Progenitor cell of endocrine pancreas (in vitro differentiated cells): Measurements from ENCODE around the gene AMACR. TPM values are rescaled to one million over a fixed set of nuclear protein-coding genes. Genes with fewer than 3 reads are reported as not detected.
A peak's percentile ranks its signal among the peaks of the same experiment; 100 is the strongest.

ENCODE experiments used
- DNase-seq: peaks from one replicate; pipeline ENCODE4 v3.0.0; 2021; ENCODE audit warnings: low spot score; ENCODE audit not compliant: unreplicated experiment
- H3K27ac Mint-ChIP-seq: 2 replicates; pipeline ENCODE4 v1.8.0; 2021; ENCODE audit warnings: mild to moderate bottlenecking, moderate library complexity, mixed read lengths
- H3K27me3 Mint-ChIP-seq: 2 replicates; pipeline ENCODE4 v1.8.0; 2021; ENCODE audit warnings: mixed read lengths
- H3K36me3 Mint-ChIP-seq: 2 replicates; pipeline ENCODE4 v1.8.0; 2022; ENCODE audit warnings: mixed read lengths; ENCODE audit not compliant: insufficient read depth
- H3K4me1 Mint-ChIP-seq: 2 replicates; pipeline ENCODE4 v1.8.0; 2021; ENCODE audit warnings: low read depth, mixed read lengths
- H3K4me3 Mint-ChIP-seq: 2 replicates; pipeline ENCODE4 v1.8.0; 2021; ENCODE audit warnings: low read depth, mild to moderate bottlenecking, moderate library complexity, mixed read lengths
- H3K9me3 Mint-ChIP-seq: 2 replicates; pipeline ENCODE4 v1.8.0; 2021; ENCODE audit warnings: low read depth, mixed read lengths
- total RNA-seq: library from RNA; stranded (reverse); gene quantifications from 2 replicates; pipeline ENCODE4 v1.2.1, GENCODE V29; 2021
- TF ChIP-seq, protein P1 (sequence below): fragments of 200-600 bp; sonication (generic); IDR thresholded peaks from one replicate; pipeline ENCODE4 v1.5.0; 2021; ENCODE audit warnings: antibody characterized with exemption, mild to moderate bottlenecking; ENCODE audit not compliant: unreplicated experiment

The AMACR gene
- total RNA-seq, 1 donor from 2014 or later, result 22.0 TPM

DNA sequence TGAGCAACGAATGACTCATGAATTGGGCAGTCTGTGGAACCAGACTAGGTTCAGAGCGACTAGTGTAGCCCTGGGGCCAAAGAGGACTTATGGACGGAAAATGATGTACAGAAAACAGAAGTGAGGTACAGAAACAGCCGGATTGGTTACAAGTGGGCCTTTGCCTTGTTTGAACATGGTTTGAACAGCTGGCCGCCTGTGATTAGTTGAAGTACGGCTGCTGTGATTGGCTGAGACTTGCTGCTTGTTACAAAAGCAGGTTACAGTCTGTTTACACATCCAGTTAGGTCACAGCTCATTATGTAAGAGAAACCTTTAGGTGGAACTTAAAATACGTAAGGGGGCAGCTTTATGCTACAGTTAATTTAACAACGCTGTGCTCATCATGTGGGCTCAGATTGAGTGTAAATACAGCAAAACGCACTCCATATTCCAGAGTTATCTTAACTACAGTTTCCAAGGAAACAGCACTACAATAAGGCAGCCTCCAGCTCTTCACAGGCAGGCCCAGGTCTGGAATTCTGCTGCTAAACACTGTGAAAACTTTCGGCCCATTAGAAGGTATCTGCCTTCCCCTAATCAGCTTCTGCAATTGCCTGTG is 6.5 kb downstream of the AMACR start:
- H3K9me3 Mint-ChIP-seq, result no peaks in the 10 kb centered on the region
- peak overlapping the region; percentile 96 for H3K27ac Mint-ChIP-seq
- TF ChIP-seq, protein P1, sequence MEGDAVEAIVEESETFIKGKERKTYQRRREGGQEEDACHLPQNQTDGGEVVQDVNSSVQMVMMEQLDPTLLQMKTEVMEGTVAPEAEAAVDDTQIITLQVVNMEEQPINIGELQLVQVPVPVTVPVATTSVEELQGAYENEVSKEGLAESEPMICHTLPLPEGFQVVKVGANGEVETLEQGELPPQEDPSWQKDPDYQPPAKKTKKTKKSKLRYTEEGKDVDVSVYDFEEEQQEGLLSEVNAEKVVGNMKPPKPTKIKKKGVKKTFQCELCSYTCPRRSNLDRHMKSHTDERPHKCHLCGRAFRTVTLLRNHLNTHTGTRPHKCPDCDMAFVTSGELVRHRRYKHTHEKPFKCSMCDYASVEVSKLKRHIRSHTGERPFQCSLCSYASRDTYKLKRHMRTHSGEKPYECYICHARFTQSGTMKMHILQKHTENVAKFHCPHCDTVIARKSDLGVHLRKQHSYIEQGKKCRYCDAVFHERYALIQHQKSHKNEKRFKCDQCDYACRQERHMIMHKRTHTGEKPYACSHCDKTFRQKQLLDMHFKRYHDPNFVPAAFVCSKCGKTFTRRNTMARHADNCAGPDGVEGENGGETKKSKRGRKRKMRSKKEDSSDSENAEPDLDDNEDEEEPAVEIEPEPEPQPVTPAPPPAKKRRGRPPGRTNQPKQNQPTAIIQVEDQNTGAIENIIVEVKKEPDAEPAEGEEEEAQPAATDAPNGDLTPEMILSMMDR, result no peak
- H3K4me3 Mint-ChIP-seq, result no peak overlapping the region
- peaks cover 46% of the 10 kb centered on the region for H3K4me1 Mint-ChIP-seq
- H3K27me3 Mint-ChIP-seq, result no peaks in the 10 kb centered on the region
- DNase-seq, result peak; percentile 16
- H3K36me3 Mint-ChIP-seq, result peaks cover 31% of the 10 kb centered on the region

GRCh38 chr5:33999978-34000377 is 7.9 kb downstream of the AMACR start:
- H3K4me3 Mint-ChIP-seq, result no peak overlapping the region
- H3K9me3 Mint-ChIP-seq, result no peaks in the 10 kb centered on the region
- no peaks in the 10 kb centered on the region for H3K27me3 Mint-ChIP-seq
- peaks cover 44% of the 10 kb centered on the region for H3K4me1 Mint-ChIP-seq
- H3K27ac Mint-ChIP-seq, result peak overlapping the region; percentile 60
- TF ChIP-seq, protein P1, result no peak
- no peak for DNase-seq
- H3K36me3 Mint-ChIP-seq, result peaks cover 28% of the 10 kb centered on the region

DNA sequence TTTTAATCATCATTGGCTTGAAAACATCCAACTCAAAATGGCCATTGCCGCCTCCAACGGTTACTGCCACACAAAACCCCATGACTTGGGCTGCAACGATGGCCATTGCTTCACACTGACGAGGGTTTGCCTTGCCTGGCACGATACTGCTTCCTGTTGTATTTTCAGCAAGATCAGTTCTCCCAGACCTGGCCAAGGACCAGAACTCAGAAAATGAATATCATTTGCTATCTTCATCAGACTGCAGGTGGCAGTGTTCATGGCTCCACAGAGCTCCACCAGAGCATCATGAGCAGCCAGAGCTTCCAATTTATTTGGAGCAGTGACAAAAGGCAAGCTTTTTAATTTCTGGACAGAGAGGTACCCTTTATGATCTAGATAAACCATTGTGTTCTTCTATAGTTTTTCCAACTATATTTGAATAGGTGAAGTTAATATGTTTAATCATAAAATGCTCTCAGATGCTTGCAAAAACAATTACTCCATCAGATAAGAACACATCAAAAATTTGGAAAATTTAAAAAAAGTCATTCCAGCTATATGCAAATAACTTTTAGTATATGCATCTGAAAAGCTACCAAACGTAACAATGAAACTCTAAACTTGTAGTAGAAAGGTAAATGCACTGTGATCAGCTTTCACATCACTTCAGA is 10.4 kb downstream of the AMACR start:
- TF ChIP-seq, protein P1, result peak; percentile 64

GRCh38 chr5:33995865-33996264 is 12.0 kb downstream of the AMACR start:
- H3K36me3 Mint-ChIP-seq, result peaks cover 19% of the 10 kb centered on the region
- H3K4me3 Mint-ChIP-seq, result no peak overlapping the region
- no peak for DNase-seq
- no peak overlapping the region for H3K27ac Mint-ChIP-seq
- H3K27me3 Mint-ChIP-seq, result no peaks in the 10 kb centered on the region
- TF ChIP-seq, protein P1, result no peak
- H3K4me1 Mint-ChIP-seq, result peaks cover 26% of the 10 kb centered on the region
- H3K9me3 Mint-ChIP-seq, result no peaks in the 10 kb centered on the region

More for the DNA sequence above, 10.4 kb downstream of the AMACR start:
- no peaks in the 10 kb centered on the region for H3K9me3 Mint-ChIP-seq
- peaks cover 37% of the 10 kb centered on the region for H3K4me1 Mint-ChIP-seq
- H3K4me3 Mint-ChIP-seq, result no peak overlapping the region
- H3K27ac Mint-ChIP-seq, result no peak overlapping the region
- H3K27me3 Mint-ChIP-seq, result no peaks in the 10 kb centered on the region
- H3K36me3 Mint-ChIP-seq, result peaks cover 17% of the 10 kb centered on the region
- no peak for DNase-seq

GRCh38 chr5:33994845-33995244 is 13.0 kb downstream of the AMACR start:
- DNase-seq, result no peak
- H3K4me3 Mint-ChIP-seq, result no peak overlapping the region

More at GRCh38 chr5:33994845-33995244, 13.0 kb downstream of the AMACR start:
- TF ChIP-seq, protein P1, result no peak
- Mint-ChIP-seq H3K27me3 (no peaks in the 10 kb centered on the region), H3K9me3 (no peaks in the 10 kb centered on the region), H3K27ac (no peak overlapping the region), H3K4me1 (peaks cover 19% of the 10 kb centered on the region), H3K36me3 (peaks cover 19% of the 10 kb centered on the region)
